Colonic mucosa (tissue), 4 donors: ENCODE results near the gene LRIF1. TPM values are rescaled to one million over a fixed set of nuclear protein-coding genes. Genes with fewer than 3 reads are reported as not detected.

Experiments used
- DNase-seq: peaks from one replicate; pipeline ENCODE4 v3.0.0-alpha.2; 2020
- H3K27ac ChIP-seq: fragments of 200-600 bp; one replicate; pipeline ENCODE4 v1.8.0; 2021
- H3K27me3 ChIP-seq: fragments of 200-600 bp; one replicate; pipeline ENCODE4 v1.8.0; 2021
- H3K36me3 ChIP-seq: fragments of 200-600 bp; one replicate; pipeline ENCODE4 v1.8.0; 2021
- H3K4me1 ChIP-seq: fragments of 200-600 bp; one replicate; pipeline ENCODE4 v1.8.0; 2021; ENCODE audit warnings: mild to moderate bottlenecking
- H3K4me3 ChIP-seq: fragments of 200-600 bp; one replicate; pipeline ENCODE4 v1.8.0; 2021
- H3K9ac ChIP-seq, 2 donors: one replicate each; pipeline ENCODE4 v1.7.0; 2013; ENCODE audit warnings: control low read depth in 2 of 2, low read depth in 2 of 2, low read length in 2 of 2
- H3K9me3 ChIP-seq: fragments of 200-600 bp; one replicate; pipeline ENCODE4 v1.8.0; 2021
- intact Hi-C: fragments of 100-400 bp; cut with DNase I; formaldehyde crosslinking; loops from one replicate; pipeline ENCODE4 v1.14.1; 2022
- total RNA-seq, 2 donors: library from RNA; stranded (reverse); fragmentation: NEBNext Ultra II Directional in 1 of 2; extraction: Animal tissue kit (Norgen Biotek cat#: 25700) in 1 of 2; gene quantifications; one replicate each; pipeline ENCODE4 v1.2.1, GENCODE V29; 2021
- TF ChIP-seq, protein P1 (sequence below): fragments of 200-600 bp; IDR thresholded peaks from one replicate; pipeline ENCODE4 v1.8.0; 2022; ENCODE audit warnings: antibody characterized with exemption, mild to moderate bottlenecking
- donor health status: healthy.
- donor health status: DM: no; HTN: no; CAD: no.
- donor health status: DM: no; HTN: no; CAD: no.

The LRIF1 gene
- total RNA-seq, 2 donors from 2014 or later = 8.9 to 13.0 TPM

GRCh38 chr1:110957798-110958197 lies 5.9 kb downstream of the LRIF1 start:
- Histone ChIP-seq H3K27ac (no peak overlapping the region), H3K4me1 (no peaks in the 10 kb centered on the region), H3K36me3 (no peaks in the 10 kb centered on the region), H3K9me3 (peaks cover 3% of the 10 kb centered on the region), H3K27me3 (no peaks in the 10 kb centered on the region), H3K9ac (no peak overlapping the region), H3K4me3 (no peak overlapping the region)
- DNase-seq = no peak
- TF ChIP-seq, protein P1, sequence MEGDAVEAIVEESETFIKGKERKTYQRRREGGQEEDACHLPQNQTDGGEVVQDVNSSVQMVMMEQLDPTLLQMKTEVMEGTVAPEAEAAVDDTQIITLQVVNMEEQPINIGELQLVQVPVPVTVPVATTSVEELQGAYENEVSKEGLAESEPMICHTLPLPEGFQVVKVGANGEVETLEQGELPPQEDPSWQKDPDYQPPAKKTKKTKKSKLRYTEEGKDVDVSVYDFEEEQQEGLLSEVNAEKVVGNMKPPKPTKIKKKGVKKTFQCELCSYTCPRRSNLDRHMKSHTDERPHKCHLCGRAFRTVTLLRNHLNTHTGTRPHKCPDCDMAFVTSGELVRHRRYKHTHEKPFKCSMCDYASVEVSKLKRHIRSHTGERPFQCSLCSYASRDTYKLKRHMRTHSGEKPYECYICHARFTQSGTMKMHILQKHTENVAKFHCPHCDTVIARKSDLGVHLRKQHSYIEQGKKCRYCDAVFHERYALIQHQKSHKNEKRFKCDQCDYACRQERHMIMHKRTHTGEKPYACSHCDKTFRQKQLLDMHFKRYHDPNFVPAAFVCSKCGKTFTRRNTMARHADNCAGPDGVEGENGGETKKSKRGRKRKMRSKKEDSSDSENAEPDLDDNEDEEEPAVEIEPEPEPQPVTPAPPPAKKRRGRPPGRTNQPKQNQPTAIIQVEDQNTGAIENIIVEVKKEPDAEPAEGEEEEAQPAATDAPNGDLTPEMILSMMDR = no peak
- intact Hi-C loops = no loop called here

DNA sequence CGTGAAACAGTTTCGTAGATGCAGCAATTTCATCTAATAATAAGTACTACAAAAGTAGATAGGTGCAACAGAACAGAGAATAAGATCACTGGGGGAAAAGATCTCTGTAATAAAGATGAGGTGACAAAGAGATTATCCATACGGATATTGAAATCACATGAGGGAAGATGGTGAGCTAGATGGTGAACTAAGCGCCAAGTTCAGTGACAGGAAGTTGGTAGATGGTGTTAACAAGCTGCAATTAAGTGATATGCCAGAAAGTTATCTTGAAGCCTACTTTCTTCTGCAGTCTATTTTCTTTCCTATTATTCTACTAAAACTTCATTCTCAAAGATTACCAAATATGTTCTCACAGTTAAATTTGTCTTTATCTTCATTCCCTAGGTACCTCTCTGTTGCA lies 7.1 kb downstream of the LRIF1 start:
- Histone ChIP-seq H3K9ac (no peak overlapping the region), H3K9me3 (peaks cover 3% of the 10 kb centered on the region), H3K4me1 (no peaks in the 10 kb centered on the region), H3K27me3 (no peaks in the 10 kb centered on the region), H3K36me3 (no peaks in the 10 kb centered on the region), H3K4me3 (no peak overlapping the region), H3K27ac (no peak overlapping the region)
- intact Hi-C loops = no loop called here
- TF ChIP-seq, protein P1 = no peak
- no peak for DNase-seq

DNA sequence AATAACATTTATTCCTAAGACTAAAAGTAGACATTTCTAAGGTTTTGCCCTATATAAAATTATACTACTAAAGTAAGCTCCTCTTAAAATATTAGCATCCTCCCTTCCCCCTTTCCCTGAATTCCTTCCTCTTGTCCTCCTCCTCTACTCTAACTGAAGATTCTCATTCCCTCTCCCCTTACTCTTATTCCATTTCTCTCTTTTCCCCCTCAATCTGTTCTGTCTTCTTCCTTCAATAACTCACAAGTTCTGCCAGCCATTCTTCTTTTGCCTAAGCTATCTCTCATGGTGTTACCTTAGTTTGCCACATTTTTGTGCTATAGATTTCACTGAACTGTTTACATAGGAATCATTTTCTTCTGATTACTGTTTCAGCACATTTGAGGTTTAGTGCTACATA lies 10.7 kb downstream of the LRIF1 start:
- TF ChIP-seq, protein P1 = no peak
- intact Hi-C loops = no loop called here
- no peak for DNase-seq
- Histone ChIP-seq H3K9me3 (peaks cover 3% of the 10 kb centered on the region), H3K4me3 (no peak overlapping the region), H3K36me3 (no peaks in the 10 kb centered on the region), H3K27ac (no peak overlapping the region), H3K4me1 (no peaks in the 10 kb centered on the region), H3K9ac (no peak overlapping the region), H3K27me3 (no peaks in the 10 kb centered on the region)

- no peak overlapping the region for H3K4me3 ChIP-seq
- no peak overlapping the region for H3K9ac ChIP-seq
- no peaks in the 10 kb centered on the region for H3K4me1 ChIP-seq
- intact Hi-C loops = no loop called here
- H3K27me3 ChIP-seq = no peaks in the 10 kb centered on the region
- TF ChIP-seq, protein P1 = no peak
- no peaks in the 10 kb centered on the region for H3K36me3 ChIP-seq
- H3K27ac ChIP-seq = no peak overlapping the region
- DNase-seq = no peak
- peaks cover 3% of the 10 kb centered on the region for H3K9me3 ChIP-seq
Observed at GRCh38 chr1:110952031-110952430, 11.7 kb downstream of the LRIF1 start.

- intact Hi-C loops = no loop called here
- H3K36me3 ChIP-seq = no peaks in the 10 kb centered on the region
Observed at GRCh38 chr1:110951161-110951560, 12.6 kb downstream of the LRIF1 start.

More at GRCh38 chr1:110951161-110951560, 12.6 kb downstream of the LRIF1 start:
- DNase-seq = no peak
- peaks cover 3% of the 10 kb centered on the region for H3K9me3 ChIP-seq
- no peak overlapping the region for H3K9ac ChIP-seq
- H3K4me1 ChIP-seq = no peaks in the 10 kb centered on the region
- no peak overlapping the region for H3K4me3 ChIP-seq
- no peaks in the 10 kb centered on the region for H3K27me3 ChIP-seq
- H3K27ac ChIP-seq = no peak overlapping the region
- TF ChIP-seq, protein P1 = no peak
